ENCODE data around the gene TMEM255B.

TMEM255B gene

DNA sequence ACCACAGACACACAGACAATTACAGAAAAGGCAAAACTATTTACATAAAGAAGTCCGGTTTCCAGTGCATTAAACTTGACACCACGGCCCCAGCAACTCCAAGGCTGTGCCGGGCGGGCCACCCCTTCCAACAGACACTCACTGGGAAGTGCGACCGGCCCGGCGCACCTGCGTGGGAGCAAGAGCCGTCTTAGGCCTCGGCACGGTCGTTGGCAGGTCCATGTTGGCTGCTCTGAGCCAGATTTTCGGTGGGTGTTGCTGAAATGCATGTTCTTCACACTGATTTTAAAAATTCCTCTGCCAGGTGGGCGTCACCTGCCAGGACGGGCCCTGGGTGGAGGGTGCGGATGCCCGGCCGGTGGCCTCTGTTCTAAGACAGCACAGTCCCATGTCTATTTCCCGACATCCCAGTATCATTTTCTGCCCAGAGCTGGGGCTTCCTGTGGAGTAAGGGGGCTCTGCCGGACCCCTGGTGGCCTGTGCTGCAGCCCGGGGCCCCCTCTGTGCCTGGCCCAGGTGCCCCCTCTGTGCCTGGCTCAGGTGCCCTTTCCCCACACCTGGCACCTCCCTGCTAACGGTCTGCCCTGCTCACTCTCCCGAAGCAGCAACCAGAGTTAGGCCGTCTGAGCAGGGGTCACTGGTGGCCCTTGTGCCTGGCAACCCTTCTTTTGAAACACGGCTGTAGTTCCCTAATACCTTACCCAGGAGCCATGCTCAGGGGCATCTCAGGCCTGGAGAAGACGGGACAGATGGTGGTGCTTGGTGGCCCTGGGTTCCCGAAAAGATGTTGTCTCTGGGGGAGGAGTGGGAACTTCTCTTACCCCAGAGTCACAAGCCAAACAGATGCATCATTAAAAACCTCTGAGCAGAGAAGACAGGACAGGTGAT is 9.2 kb downstream of the TMEM255B start:
- DNase-seq (ENCODE audit: low read depth) = no peak

DNA sequence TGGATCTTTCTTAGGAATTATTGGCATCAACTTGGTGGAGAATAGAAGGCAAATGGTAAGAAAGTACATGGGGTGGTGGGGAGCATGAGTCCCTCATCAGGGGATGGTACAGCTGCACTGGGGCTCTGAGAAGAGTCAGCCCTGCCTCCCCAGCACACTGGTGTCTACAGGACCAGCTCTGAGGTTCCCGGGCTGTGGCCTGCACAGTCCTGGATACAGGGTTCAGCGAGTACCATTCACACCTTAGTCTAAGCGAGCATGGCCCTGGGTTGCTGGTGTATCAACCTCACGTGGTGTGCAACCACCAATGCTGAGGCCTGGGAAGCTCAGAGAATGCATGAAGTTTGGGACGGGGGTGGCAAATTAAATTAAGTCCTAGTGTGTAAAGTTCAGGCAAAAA is 10.1 kb downstream of the TMEM255B start:
- DNase-seq (ENCODE audit: low read depth) = no peak

DNA sequence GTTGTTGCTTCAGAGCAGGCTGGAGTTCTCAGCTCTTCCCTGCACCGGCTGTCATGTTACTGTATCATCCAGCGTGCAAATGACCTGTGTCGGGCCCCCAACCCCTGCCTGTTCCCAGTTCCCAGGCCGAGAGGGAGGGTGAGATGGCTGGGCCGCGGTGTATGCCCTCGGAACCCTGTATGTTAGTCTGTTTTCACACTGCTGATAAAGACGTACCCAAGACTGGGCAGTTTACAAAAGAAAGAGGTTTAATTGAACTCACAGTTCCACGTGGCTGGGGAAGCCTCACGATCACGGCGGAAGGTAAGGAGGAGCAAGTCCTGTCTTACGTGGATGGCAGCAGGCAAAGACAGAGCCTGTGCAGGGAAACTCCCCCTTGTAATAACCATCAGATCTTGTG is 10.9 kb downstream of the TMEM255B start:
- no peak for DNase-seq (ENCODE audit: low read depth)

DNA sequence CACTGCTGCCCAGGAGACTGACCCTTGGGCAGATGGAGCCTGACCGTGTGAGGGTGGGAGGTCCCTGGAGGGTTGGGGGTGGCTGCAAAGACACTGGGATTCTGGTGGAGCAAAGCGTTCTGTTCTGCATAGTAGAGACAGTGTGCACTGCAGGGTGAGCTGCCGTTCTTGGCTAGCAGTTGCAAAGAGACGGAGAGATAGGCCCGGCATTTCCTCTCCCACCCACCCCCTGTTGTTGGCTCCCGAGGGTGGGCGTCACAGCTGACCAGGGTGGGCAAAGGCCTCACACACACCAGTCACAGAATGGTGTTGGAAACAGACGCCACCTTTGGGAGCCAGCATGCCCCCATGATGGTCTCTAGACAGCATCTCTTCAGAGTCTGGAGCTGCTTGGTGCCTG is 11.4 kb downstream of the TMEM255B start:
- no peak for DNase-seq (ENCODE audit: low read depth)

DNA sequence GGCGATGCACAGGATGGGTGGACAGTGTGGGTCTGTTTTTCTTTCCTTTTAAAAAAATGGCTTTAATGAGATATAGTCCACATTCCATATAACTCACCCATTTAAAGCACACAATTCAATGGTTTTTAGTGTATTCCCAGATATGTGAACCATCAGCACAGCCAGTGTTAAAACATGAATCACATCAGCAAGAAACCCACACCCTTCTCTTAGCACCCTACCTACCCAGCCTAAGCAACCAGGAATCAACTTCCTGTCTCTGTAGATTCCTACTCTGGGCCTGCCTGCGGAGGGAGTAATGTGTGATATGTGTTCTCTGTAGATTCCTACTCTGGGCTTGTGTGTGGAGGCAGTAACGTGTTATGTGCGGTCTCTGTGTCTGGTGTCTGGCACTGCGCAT is 11.9 kb downstream of the TMEM255B start:
- DNase-seq (ENCODE audit: low read depth) = no peak

DNA sequence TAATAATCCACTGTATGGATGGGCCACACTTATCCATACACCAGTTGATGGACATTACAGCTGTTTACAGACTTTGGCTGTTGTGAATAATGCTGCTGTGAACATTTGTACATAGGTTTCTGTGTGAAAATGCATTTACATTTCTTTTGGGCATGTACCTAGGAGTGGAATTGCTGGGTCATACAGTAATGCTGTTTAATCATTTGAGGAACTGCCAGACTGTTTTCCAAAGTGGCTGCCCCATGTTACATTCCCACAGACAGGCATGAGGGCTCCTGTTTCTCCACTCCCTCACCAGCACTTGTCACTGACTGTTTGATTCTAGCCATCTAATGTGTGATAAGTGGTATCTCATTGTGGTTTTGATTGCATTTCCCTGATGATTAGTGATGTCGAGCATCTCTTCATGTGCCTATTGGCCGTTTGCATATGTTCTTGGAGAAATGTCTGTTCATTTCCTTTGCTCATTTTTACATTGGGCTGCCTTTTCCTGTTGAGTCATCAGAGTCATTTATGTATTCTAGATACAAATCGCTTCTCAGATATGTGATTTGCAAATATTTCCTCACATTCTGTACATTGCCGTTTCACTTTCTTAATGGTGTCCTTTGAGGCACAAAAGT is 12.8 kb downstream of the TMEM255B start:
- DNase-seq (ENCODE audit: low read depth) = no peak

DNA sequence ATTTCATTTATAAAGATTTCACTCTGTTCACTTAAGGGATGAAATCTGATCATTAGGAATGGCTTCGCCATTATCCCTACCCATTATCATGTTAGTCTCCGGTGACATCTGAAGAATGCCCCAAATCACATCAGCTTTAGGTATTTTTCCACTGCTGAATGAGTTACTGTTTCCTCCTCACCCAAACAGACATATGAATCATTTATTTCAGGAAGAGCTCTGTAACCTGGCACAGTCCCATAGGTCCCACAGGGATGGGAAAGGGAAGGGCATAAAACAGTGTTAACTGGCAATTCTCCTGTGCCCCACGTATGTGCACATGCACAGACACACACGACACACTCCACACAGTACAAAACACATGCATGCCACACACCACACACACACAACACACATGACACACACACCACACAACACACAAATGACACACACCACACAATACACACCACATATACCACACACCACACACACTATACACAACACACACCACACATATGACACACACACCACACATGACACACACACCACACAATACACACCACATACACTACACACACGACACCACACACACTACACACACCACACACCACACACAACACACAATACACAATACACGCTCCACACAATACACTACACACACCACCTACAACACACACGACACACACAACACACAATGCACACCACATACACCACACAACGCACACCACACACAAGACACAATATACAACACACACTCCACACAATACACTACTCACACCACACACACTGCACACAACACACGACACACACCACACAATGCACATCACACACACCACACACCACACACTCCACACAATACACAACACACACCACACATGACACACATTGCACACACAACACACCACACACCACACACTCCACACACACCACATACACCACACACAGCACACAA is 15.4 kb downstream of the TMEM255B start:
- DNase-seq (ENCODE audit: low read depth) = no peak

DNA sequence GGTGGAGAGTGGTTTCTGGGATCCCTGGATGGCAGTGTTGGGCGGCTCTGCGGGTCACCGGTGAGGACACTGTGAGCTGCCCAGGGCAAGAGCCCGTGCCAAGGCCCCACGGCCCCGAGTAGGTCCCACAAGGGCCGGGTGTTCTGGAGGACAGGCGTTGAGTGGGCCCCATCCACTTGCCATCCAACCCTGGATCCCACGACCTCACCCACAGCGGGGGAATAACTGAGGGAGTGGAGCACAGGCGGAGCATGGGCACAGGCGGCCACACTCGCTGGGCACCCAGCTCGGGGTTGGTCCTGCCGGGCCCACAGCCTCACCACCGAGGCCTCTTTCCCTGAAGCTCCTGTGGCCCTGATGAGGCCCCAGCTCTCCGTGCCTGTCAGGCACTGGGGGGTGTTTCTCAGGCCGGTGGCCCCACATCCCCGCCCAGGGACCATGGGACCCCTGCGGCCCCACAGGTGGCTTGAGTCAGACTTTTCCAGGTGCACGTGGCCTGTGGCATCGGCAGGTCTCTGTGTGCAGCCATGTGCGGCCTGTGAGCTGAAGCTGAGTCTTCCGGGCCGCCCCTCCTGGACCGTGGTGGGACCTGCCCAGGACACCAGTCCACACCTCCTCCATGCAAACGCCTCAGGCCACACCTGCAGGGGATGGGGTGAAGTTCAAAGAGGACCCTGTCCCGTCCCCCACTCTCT is 16.6 kb downstream of the TMEM255B start:
- no peak for DNase-seq (ENCODE audit: low read depth)

DNA sequence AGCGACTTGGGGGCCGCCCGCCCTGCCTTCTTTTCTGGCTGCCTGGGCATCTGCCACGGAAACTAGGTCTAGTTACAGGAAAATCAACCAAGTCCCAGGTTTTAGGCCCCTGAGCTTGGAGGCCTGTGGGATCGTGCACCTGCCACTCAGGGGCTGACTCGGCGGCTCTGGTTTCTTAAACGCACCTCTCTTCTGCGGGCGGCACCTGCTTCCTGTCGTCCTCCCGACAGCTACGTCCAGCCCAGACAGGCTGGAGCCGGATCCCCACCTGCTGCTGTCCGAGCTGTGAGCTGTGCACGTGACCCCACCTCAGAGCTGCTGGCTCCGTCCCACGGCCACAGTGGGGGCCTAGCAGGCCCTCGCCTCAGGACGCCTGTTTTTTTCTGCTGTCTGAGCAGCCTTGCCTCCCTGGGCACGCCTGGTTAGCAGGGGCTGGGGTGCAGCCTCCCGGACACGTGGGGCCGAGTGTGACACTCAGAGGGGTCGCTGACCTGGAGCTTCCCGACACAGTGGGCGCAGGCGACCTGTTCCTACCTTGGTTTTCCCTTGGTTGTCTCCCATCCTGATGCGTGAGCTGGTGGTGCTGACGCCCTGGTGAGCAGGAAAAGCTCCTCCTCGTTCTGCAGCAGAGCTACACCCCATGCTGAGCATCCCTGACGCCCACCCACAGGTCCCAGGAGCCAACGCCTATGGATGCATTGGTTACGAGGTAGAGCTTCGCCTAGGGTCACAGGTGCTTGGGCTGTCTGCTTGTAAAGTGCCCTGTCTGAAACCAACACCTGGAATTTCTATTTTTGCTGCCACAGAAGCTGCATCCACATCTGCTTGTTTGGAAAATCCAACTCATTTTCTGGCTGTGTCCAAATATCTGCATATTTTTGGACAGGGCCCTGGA is 17.5 kb downstream of the TMEM255B start:
- no peak for DNase-seq (ENCODE audit: low read depth)

DNA sequence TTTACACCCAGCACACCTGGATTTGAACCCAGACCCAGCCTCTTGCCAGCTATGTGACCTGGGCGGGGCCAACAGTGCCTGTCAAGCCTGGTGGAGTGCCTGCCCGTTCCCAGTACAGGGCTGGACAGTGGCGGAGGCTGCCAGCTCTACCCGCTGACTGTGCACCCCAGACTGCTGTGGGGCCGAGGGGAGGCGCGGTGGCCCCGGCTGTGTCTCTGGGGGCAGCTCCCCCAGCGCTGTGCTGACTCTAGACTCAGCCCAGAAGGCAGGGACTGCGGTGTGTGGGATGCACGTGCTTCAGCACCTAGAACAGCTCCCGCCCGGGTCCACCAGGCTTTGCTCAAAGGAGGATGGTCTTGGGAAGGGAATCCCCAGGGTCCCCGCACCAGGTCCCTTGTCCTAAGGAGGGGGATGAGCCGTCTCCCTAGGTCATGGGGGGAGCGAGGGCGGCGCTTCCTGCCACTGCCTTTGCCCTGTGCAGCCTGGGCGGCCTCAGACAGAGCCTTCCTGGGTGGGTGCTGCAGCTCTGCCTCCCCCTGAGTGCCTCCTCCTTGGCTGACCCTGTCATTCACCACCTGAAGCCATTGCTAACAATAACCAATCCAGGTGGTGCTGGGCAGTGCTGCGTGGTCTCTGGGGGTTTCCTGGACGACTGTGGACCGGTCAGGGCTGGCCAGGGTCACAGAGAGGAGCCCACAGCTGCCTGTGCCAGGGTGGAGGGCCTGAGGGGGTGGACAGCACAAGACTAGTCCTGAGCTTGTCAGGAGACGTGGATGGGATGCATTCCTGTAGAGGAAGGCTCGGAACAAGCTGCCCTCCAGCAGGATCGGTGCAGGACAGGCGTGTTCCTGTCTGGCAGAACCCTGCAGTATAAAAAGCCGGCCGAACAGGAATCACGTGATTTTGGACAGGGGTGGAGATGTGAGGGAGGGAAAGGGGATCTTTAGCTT is 18.6 kb downstream of the TMEM255B start:
- no peak for DNase-seq (ENCODE audit: low read depth)

DNA sequence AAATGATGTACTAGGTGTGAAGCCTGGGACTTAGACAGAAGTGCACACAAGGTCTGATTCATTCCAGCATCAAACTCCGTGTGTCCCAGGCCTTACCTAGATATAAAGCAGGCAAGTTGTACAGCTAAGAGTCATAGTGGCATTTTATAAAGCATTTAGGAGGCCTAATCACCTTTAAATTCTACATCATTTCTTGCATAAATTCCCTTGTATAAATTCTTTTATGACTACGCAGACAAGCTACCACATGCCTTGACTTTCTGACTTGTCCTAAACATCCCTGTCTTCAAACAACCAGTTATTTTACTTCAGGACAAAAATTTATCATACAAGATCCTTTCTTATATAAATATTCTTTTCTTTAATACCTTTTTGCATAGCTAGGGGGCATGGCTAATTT is 22.5 kb downstream of the TMEM255B start:
- DNase-seq (ENCODE audit: low read depth) = no peak

DNA sequence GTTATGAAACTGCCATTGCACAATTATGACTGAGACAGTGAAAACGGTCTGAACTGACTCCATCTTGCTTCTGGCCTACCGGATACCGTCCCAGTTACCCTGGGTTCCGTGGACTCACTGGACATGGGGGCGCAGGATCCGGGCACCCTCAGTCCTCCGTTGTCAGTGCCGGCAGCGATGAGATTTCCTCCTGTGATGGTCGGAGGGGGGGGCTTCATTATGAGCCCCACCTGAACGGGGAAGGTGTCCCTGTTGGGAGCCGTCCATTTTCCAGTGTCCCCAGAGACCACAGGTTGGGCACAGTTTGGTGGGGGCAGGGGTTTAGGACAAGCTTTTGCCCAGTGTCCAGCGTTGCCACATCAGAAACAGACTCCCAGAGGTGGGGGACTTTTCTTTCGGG is 23.4 kb downstream of the TMEM255B start:
- DNase-seq (ENCODE audit: low read depth) = no peak

DNA sequence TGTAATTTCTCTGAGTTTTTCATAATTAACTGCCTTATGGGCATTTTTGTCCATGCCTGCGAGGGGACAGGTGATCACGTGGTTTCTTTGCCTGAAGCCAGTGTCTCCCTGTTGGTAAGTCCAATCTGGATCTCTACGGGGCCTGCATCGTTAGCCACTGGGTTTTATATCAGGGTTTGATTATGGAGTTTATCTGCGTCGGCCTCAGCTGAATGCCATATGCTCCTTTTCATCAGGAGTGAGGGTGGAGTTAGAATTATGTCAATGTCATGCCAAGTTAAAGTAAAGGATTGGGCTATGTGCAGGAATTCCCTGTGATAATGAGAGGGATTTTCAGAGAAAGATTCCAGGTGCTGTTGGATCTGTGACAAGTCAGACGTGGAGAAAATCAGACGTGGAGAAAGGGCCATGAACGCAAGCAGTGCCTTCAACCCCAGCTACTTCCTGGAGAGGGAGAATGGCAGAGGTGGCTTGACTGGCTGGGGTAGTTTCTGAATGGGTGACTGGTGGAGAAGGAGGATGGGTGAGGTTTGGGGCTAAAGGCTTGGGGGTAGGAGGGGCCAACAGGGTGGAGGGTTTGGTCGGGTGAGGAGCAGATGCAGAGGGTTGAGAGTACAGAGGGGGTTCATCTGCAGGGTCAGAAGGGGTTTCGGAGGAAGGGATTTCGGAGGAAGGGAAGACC is 24.3 kb downstream of the TMEM255B start:
- no peak for DNase-seq (ENCODE audit: low read depth)

DNA sequence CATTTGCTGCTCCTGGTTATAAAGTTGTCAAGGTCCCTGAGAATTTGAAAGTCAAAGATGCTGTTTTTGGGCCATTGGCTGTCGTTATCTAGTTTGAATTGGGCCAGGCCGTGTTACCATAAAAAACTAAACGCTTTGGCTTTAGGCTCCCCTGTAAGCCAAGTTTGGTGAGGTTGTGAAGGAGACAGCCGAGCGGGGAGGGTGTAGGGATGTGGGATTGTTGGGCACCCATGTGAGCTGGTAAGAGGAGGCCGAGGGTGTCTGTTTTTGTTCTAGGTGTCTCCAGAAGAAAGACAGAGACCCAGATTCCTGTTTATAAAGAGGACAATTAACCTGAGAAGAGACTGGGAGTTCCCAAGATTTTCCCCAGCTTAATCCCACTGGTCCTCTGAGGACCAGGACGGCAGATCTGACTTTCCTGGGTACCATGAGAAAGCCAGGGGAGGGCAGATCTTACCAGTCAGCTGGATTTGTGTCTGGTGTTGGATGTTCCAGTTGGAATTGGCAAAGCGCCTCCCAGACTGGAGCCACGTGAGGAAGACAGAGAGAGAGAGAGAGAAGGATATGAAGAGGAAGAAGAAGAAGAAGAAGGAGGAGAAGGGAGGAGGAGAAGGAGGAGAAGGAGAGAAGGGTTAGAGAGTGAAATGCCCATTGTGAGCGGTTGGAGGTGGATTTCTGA is 25.1 kb downstream of the TMEM255B start:
- DNase-seq (ENCODE audit: low read depth) = no peak

DNA sequence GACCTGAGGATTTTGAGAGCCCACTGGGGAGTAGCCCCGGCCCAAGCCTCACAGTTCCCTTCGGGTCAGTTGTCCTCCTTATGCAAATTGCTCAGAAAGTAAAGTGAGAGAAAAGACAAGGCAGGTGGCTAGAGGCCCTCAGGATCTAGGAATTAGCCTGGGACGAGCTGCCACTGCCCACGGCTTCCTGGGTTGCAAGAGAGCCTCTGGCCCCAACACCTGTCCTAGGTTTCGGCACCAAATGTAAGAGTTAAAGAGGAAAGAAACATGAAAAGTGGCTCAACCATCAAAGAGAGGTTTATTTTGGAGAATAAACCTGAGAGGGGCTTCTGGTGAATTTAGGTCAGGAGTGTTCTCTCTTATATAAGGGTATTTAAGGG is 25.6 kb downstream of the TMEM255B start:
- no peak for DNase-seq (ENCODE audit: low read depth)

DNA sequence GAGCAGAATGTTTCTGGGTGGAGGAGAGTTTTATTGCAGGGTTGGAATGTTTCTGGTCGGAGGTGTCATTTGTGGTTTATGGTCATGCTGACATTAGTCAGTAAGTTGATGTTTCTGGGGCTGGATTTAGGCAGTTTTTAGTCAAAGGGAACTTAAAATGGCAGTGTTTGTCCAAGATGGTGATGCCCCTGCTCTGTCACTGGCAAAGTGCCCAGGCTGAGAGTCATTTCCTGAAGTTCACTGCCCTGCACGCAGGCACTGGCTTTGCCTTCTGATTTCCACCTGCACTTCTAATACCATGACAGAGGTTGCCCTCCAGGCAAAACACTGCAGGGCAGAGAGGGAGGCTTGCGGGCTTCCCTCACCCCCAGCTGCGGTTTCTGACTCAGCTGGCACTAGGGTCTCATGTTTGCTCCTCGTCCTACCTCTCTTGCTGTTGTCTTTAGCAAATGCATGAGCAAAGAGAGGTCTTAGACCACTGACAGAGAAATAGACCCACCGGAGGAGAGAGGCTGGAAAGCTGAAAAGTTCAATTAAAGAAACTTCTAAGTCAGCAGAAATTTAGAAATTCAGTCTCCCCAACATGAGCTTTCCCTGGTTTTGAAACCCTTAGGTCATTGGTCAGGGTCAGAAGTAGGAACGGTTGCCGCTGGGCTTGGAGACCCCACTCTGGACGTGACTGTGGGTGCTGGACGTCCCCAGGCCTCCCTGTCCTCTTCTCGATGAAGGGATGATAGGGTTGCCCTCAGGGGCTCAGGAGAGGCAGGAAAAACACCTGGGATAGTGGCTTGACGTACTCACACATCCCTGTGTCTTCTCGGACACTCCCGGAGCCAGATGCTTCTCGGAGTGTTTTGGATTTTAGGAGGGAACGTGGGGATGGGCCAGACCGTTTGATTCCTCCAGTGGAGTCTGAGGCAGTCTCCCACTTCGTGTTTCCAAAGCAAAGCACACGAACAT is 26.3 kb downstream of the TMEM255B start:
- no peak for DNase-seq (ENCODE audit: low read depth)

DNA sequence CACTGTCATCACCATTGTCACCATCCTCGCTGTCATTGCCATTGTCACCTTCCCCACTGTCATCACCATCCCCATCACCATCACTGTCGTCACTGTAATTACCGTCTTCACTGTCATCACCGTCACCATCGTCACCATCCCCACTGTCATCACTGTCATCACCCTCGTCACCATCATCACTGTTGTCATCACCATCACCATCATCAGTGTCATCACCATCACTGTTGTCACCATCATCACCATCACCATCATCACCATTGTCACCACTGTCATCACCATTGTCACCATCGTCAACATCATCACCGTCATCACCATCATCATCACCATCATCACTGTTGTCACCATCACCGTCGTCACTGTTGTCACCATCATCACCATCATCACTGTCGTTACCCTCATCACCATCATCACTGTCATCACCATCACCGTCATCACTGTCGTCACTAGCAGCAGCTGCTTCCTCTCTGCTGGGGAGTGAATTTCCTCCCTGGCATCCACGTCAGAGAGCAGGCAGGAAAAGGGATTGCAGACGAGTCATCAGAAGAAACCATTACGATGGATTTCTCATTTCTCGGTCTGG is 27.3 kb downstream of the TMEM255B start:
- no peak for DNase-seq (ENCODE audit: low read depth)
